Cerebellar nuclear complex (tissue), 1 donor: ENCODE data around the gene IGF2.

Experiments used
- DNase-seq, 2 experiments: peaks; one replicate each; lab custom pipeline; 2025; lab: John Stamatoyannopoulos, UW

IGF2 gene

DNA sequence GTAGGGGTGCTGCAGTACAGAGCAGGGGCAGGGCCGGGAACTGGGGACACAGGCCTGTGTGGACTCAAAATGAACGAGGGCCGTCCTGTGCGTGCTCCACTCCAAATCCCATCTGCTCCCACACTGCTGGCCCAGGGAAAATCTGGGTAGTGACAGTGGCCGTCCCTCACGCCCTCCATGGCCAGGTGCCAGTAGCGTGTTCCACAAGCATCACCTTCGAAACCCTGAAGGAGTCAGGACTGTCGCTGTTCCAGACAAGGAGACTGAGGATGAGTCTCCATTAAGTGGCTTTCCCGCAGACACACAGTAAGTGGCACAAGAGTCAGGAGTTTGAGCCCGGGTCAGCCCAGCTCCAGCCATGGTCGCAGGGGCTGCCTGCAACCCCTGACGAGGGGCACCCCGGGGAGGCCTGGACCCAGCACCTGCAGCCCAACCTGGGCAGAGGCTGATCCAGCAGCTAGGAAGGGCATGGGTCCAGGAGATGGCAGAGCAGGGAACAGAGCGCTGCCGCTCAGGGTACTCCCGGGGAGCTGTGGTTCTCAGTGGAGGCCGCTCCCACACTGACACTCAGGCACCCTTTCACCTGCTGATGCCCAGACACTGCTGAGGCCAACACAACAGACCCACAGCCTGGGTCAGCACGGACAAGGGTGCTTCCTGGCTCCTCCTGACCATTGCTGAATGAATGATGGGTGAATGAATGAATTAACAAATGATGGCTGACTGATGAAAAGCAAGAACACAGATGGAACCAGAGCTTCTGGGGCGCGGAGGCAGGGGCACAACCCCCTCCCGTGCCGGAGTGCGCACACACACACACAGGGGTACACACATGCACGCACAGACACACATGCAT is 35.3 kb downstream of the IGF2 start:
- no peak for DNase-seq

DNA sequence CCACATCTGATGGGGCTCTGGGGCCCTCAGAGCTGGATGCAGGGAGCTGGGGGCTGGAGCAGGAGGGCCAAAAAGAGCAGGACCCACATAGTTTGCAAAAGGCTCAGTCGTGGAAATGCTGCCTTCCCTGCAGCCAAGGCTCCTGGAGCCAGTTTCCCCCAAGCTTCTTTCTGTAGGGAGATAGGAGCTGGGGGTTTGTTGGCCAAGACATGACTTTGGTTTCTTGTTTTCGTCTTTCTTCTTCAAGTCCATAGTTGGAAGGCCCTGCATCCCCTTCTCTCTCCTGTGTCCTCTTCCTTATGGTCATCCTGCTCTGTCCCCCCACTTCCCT is 36.3 kb downstream of the IGF2 start:
- no peak for DNase-seq

DNA sequence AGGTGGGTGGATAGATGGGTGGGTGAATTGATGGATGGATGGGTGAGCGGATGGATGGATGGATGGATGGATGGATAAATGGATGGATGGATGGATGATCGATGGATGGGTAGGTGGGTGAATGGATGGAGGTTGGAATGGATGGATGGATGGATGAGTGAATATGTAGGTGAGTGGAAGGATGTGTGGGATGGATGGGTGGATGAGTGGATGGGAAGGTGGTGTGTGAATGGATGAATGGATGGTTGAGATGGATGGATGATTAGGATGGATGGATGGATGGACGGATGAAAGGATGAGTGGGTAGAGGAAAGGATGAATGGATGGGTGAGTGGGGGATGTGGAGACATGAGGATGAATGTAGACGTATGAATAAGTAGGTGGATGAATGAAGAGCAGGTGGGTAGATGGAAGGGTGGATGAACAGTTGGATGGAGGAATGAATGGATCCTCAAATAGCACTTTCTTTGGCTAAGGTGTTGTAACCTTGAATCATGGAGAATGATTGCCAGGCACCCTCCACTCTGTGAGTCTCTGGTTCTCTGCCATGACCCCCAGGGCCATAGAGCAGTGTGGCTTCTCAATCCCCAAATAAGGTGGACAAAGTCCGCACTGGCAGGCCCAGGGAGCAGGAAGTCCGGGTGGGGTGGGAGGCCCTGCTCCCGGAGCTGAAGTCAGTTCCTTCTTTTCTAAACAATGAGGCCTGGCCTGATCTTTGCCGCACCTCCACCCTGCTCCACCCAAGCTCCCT is 36.9 kb downstream of the IGF2 start:
- DNase-seq = no peak

DNA sequence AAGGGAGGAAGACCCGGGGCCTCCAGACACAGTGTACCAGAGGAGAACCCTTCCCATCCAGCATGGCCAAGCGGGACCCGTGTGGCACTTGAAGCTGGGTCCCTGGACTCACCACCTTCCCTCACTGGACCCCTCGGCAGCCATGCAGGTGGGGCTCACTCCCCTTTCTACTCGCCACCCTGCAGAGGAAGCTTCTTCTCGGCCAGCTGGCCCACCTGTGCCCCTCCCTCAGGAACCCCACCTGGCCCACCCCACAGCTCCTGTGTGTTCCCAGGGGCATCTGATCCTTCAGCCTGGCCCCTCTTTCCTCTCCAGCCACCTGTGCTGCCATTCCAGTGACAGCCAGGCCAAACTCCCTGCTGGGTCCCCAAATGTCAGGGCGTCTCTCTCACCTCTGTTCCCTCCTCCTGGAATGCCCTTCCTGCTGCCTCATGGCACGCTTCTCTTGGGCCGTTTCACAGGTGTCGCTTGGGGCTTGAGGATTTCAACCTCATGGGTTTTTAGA is 38.0 kb downstream of the IGF2 start:
- no peak for DNase-seq

DNA sequence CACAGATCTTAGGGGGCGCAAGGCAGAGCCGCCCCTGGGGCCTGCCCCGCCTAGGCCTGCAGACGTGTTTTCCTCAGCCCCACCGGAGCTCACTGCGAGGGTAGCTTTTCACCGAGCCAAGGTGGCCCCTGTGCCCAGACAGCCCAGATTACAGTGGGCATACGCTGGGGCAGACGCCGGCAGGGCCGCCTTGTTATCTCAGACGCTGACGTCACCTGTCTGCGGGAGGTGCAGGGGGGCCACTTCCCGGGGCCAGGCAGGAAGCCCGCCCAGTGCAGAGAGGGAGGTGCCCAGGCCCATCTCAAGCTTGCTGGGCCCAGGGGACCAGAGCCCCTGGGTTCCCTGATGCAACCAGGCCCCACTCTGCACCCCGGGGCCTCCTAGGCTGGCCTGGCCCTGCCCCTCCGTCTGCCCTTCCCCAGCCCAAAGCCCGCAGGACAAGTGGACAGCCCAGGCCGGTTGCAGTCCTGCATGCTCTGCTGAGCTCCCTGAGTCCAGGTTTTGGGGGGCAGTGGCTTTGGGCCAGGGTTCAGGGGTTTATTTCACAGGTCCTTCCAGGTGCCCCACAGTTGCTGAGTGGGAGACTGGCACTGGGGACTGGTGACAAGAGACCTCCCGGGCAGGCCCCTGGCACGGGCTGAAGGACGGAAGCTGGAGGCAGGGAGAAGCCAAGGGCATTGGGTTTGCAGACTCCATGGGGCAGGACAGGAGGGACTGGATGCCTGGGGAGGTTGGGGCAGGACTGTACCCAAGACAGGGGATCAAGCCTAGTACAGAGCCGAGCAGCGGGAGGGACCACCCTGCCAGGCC is 38.6 kb downstream of the IGF2 start:
- DNase-seq = no peak

DNA sequence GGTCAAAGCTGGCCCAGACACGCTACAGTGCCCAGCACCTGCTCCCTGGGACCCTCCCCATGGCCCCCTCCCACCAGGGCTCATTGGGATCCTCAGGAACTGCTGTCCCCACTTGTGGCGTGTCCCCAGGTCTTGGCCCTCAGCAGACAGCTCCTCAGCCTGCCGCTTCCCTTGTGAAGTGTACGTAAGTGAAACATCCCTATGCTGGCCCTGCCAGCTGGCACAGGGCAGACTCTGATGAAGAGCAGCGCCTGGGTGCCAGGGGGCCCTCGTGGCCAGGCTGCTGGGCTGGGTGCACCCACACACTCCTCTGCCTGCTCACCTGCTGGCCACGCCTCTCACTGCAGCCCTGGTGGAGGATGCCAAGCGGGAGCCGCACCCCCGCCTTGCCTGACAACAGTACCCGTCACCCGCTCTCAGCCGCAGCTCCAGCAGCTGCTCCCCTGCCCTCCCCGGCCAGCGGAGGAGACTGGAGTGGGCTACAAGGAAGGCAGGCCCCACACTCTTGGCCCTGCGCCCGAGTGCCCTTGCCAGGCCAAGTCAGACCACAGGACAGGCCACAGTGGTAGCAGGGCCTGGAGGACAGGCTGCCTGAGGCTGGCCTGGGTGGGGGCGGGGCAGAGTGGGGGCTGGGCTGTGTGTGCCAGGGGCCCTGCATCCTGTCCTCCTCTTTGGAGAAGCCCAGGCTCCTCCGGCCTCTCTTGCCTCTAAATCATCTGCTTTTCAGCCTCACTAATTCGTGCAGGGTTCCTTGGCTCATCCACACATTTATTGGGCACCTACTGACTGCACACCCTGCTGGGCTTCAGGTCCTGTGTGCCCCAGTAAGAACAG is 39.5 kb downstream of the IGF2 start:
- DNase-seq = no peak

DNA sequence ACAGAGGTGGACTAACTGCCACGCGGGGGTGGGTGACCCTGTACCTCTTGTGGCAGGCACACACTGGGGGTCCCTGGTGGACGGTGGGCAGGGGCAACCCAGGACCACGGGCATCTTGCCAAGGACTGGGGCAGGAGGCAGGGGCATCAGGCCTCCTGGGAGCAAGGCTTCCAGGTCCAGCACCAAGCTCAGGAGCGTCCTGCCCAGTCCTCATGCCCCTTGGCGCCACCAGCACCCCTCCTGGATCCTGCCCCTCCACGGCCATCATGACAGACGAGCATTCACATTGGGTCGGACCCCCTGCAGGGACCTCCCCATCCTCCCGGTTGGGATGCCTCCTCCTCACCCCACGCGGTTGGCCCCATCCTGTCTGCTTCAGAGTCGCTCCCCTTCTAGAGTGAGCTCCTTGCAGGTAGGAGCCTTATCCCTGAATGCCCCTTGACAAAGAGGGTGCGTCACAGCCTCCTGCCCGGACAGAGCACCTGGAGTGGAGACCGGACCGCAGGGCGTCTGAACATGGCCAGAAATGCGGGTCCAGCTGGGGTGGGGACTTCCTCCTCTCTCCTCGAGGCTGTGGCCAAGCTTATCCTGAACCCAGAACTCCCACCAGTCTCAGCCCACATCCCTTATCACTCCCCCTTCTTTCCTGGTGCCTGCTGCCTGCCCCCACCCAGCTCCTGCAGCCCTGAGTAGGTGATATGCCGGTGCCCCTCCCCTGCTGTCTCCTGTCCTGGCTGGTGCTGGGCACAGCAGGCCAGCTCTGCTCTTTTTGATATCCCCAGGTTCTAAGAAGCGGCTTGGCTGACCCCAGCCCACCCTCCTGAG is 40.3 kb downstream of the IGF2 start:
- no peak for DNase-seq

DNA sequence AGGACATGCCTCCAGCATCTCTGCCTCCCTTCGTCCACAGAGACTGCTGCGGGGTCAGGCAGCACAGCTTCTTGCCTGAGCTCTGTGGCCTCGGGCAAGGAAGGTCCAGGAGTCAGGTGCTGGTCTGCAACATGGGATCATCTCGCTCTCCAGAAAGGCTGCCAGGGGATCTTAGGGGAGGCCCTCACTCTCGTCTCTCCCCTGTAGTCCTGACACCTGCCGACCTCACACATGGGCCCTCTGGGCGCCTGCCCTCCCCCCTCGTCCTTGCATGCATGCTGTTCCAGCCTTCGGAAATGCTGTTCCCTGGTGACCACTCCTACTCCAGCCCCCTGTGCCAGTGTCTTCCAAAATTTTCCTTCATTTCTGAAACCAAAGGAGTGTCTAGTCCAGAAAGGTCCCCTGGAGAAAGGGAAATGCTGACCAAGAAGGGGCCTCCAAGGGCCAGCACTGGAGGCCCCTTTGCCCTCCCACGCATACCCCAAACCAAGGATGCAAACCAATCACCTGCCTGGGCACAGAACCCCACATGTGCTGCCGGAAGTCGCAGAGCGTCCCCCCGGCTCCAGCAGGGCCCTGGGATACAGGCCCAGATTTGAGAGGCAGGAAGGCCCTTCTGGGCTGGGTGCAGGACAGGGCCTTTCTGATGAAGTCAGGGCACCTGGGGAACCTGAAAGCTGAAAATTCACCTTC is 41.0 kb downstream of the IGF2 start:
- DNase-seq = no peak

DNA sequence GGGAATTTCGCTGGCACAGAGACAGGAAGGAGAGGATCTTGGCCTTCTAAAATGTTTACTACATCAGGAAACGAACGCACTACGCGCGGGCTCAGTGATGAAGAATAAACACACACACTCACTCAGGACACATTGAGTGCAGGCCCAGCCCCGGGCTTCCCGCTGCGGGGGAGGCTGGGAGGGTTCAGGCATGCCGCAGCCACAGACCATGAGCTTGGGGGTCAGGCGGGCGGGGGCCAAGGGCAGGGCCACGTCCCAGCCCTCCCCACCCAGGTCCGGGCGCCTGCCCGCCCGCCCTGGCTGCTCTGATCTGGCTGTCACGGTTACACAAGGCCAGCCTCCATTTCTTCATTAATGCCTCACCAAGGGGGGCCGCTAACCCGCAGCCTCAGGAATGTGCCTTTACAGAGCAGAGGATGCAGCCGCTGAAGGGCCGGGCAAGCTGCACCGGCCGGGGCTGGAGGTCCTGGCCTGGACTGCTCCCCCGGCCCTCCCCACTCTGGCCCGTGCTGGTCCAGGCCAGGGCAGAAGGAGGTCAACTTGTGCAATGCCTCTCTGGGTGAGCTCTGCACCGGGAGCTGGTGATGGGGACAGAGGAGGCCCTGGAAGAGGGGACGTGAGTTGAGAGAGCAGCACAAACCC is 41.7 kb downstream of the IGF2 start:
- no peak for DNase-seq

DNA sequence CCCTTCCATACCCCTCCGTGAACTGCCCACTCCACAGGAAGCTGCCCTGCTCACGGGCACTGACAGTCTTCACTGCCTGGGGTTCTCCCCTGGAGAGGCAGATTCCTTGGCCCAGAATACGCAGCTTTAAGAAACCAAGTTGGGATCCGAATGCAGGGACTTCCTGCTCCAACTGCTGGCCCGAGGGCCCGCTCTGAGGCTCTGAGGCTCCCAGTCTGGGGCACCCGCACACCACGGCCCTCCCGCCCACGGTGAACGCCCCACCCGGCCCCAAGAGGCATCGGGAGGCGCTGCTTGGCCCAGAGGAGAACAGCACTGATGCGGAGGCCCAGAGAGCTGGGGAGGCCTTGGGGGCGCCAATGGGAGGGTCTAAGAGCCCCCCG is 42.3 kb downstream of the IGF2 start:
- no peak for DNase-seq

DNA sequence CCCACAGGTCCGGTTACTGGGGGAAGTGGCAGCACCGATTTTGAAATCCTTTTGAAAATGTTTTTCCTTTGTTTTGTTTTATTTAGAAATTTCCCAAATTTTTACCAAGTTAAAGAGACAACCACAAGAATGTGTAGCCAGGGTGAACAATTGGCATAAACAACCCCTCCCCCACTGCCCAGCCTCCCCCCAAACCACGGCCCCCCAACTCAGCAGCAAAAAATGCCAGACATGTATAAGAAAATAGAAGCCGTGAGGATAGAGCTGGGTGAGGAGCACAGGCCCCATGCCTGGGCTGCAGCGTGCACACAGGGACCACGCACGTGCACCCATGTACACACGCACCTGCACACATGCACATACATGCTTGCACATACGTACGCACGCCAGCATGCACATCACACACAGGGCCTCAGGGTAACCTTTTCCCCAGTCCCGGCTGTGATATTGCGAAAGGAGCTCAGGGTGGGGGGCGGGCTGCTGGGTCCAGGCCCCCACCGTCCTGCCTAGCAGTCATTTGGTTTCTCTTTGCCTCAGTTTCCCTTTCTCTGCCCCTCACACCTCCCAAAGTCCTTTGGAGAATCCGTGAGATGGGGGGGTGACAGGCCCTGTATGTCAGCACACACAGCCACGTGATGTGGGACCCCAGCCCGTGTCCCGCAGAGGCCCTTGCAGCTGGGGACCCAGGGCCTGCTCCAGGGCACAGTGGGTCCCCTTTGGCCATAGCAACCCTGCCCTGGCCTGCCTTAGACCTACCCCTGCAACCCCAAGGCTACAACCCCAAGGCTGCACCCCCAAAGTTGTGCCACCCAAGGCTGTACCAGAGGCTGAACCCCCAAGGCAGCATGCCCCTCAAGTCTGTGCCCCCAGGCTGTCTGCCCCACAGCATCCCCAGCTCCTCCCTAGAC is 42.9 kb downstream of the IGF2 start:
- DNase-seq = no peak

DNA sequence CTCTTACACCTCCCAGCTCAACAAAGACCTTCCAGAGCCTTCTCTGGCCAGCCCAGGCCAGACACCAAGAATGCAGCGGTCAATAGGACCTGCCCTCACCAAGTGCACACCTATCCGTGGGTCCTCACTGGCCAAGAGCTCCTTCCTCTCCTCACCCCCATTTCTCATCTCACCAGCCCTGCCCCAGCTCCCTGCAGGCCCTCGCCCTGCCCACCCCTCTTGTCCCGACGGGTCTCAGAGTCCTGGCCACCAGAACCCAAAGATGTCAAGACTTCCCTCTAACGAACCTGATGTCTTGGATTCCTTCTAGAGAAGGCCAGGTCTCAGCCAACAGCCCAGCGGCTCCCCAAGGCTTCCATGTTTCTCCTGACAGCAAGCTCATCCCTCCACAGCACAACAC is 43.6 kb downstream of the IGF2 start:
- DNase-seq = no peak

DNA sequence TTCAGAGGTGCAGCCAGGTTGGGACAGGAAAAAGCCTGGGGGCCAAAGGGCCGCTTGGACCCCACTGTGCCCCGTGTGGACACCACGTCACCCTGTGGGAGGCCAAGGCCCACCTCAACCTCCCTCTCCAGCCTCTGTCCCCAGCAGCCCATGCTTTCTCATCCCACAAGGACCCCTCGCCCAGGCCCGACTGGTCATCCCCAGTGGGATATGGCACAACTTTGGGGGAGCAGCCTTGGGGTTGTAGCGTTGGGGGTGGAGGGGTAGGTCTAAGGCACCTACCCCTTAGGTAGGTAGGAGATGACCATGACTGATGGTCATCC is 44.0 kb downstream of the IGF2 start:
- no peak for DNase-seq

DNA sequence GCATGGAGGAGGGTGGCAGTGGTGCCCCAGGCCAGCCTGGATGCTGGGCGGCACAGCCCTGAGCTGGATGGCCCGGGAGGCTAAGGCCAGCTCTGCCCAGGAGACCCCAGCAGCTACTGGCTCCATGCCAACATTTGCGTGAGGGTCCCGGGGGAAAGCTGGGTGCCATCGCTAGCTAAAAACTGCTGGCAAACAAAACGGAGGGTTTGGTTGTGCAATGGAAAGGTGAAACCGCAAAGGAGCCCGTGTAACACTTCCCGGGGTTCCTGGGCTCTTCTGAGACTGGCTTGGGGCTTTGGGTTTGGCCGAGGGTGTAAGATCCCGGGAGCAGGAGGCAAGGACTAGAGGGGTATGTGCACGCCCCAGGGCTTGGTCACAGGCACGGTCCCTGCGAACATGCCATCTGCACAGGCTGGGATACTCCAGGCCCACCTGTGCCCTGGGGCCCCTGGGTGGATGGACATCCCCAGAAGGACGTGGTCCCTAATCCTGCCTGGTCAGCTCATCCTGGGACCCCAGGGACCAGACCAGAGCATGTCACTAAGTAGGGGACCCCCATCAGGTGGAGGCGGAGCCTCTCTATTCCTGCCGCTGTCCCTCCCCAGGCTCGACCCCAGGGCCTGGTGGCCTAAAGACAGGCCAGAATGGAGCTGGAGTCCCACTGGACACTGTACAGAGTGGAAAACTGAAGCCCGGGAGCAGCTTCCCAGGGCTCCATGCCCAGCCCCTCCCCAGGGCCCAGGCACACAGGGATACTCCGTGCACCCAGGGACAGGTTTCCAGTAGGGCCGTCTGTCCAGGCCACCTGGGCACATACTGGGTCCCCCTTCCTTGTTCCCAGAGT is 44.6 kb downstream of the IGF2 start:
- no peak for DNase-seq

DNA sequence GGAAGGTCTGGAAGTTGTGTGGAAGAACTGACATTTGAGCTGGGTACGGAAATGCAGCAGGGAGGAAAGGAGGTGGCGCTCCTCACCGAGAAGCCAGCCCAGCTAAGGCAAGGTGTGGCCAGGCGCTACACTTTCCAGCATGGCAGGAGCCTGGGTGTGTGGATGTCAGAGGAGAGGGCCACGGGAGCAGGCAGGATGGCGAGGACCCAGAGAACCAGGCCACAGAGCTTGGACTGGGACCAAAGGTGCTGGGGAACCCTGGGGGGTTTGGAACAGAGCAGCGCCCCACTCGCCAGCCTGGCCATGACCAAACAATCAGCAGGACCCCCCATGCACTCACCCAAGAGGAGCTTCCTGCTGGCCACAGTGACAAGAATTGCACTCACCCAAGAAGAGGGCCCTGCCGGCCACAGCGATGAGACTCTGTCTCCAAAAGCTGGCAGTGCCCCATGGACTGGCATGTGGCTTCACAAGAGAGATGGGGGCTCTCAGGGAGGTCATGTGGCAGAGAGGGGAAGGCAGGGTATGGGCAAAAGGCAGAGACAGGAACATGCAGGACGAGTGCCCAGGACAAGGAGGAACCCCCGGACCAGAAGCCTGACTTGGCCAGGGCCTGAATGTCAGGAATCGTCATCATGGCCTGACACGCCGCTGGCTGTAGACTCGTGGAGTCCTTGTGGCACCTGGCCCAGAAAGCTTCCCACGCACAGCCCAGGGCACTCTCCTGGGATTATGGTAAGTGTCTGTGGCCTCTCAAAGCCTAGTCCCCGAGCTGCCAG is 45.4 kb downstream of the IGF2 start:
- DNase-seq = no peak

DNA sequence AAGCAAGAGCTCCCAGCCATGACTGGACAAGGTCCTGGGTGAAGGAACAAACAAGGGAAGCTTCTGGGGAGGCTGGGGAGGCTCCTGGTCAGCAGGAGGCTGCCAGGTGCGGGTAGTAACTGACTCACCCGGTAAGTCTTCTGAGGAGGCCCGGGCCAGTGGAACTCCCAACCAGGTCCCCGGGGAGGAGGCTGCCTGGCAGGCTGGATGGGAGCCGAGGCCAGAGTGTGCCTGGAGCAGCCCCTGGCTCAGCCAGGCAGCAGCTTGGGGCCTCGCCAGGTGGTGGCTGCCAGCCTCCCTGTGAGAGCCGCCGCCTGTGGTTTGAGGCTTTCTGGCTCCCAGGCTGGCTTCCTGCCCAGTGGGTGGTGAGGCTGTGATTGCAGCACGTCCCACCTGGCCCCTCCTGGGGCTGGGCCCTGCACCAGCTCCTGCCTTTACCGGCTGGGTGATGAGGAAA is 46.2 kb downstream of the IGF2 start:
- DNase-seq = no peak

DNA sequence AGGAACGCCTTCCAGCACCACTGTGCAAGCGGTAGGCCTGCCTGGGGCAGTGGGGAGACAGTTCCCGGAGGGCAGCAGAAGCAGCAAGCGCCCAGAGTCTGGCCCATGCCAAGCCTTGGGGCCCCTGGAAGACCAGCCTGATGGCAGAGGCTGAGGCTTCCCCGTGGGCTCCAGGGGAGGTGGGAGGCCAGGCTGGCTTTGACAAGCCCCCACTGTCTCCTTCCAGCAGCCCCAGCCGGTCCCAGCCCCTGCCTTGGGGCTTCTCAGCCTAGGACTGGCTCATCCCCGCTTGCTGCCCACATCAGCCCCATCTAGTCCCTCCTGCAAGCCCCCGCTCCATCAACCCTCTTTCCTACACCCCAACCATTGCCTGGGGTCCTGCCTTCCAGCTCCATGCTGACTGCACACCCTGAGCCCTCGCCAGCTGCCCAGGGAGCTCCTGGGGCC is 46.7 kb downstream of the IGF2 start:
- DNase-seq = no peak
